PC-9 (cell line): ENCODE measurements around the gene WFDC12. TPM values are rescaled to one million over a fixed set of nuclear protein-coding genes. Genes with fewer than 3 reads are reported as not detected.

ENCODE experiments used
- BruUV-seq: library from RNA; stranded (reverse); fragments of 400-500 nt; replicated peaks from 2 replicates; lab custom pipeline; 2021; lab: Mats Ljungman, UMichigan
- CTCF ChIA-PET: fragments of 300-600 bp; sonication (Branson Sonifier 250); formaldehyde crosslinking; loops from one replicate; lab custom pipeline; 2022; ENCODE audit warnings: antibody characterized with exemption; lab: Charles Lee
- POLR2A ChIA-PET: fragments of 300-600 bp; sonication (Branson Sonifier 250); formaldehyde crosslinking; loops from one replicate; lab custom pipeline; 2022; ENCODE audit warnings: antibody characterized with exemption; ENCODE audit not compliant: unreplicated experiment; lab: Charles Lee
- DNase-seq, 2 experiments: peaks; one replicate each; pipeline versions ENCODE4 v3.0.0 to v3.0.0-alpha.2; 2015 to 2022; ENCODE audit warnings: mixed read lengths in 1 of 2
- H2AFZ ChIP-seq: fragments of 200-600 bp; sonication (generic); 2 replicates; pipeline ENCODE4 v1.8.1; 2017; ENCODE audit warnings: antibody characterized with exemption
- H3F3A ChIP-seq: fragments of 200-600 bp; sonication (generic); 2 replicates; pipeline ENCODE4 v1.8.1; 2017; ENCODE audit warnings: antibody characterized with exemption, mild to moderate bottlenecking, low read depth; ENCODE audit not compliant: insufficient read depth
- H3K27ac ChIP-seq: fragments of 200-600 bp; sonication (generic); 2 replicates; pipeline ENCODE4 v1.6.1; 2016; ENCODE audit warnings: mixed run types
- H3K27me3 ChIP-seq: fragments of 200-600 bp; sonication (generic); 2 replicates; pipeline ENCODE4 v1.6.1; 2016; ENCODE audit warnings: low read depth, mixed run types; ENCODE audit not compliant: insufficient read depth
- H3K36me3 ChIP-seq: fragments of 200-600 bp; sonication (generic); 2 replicates; pipeline ENCODE4 v1.6.1; 2016; ENCODE audit warnings: low read depth, mixed run types
- H3K4me1 ChIP-seq: fragments of 200-600 bp; sonication (generic); replicated peaks from 2 replicates; pipeline ENCODE4 v1.6.1; 2016; ENCODE audit warnings: mixed run types; ENCODE audit not compliant: insufficient read depth
- H3K4me2 ChIP-seq: fragments of 200-600 bp; sonication (generic); 2 replicates; pipeline ENCODE4 v1.6.1; 2017; ENCODE audit warnings: mixed run types
- H3K4me3 ChIP-seq: fragments of 200-600 bp; sonication (generic); 2 replicates; pipeline ENCODE4 v1.6.1; 2016; ENCODE audit warnings: mixed run types
- H3K79me2 ChIP-seq: fragments of 200-600 bp; sonication (generic); 2 replicates; pipeline ENCODE4 v1.6.1; 2017; ENCODE audit warnings: low read depth, mixed run types
- H3K9me2 ChIP-seq: fragments of 200-600 bp; sonication (generic); 2 replicates; pipeline ENCODE4 v1.8.1; 2017; ENCODE audit warnings: mild to moderate bottlenecking; ENCODE audit not compliant: insufficient read depth
- H3K9me3 ChIP-seq: fragments of 200-600 bp; sonication (generic); 2 replicates; pipeline ENCODE4 v1.8.1; 2016; ENCODE audit warnings: low read depth; ENCODE audit not compliant: insufficient read depth
- H4K20me1 ChIP-seq: fragments of 200-600 bp; sonication (generic); 2 replicates; pipeline ENCODE4 v1.8.1; 2017; ENCODE audit not compliant: insufficient read depth
- EZH2 ChIP-seq: fragments of 200-600 bp; sonication (generic); IDR thresholded peaks from 2 replicates; pipeline ENCODE4 v1.8.0; 2017; ENCODE audit warnings: antibody characterized with exemption, low read depth
- intact Hi-C: fragments of 100-400 bp; cut with micrococcal nuclease; formaldehyde crosslinking; loops from one replicate; pipeline ENCODE4 v1.10.0; 2022; ENCODE audit not compliant: unreplicated experiment
- total RNA-seq: library from RNA; stranded (reverse); gene quantifications from 2 replicates; pipeline ENCODE4 v1.2.3, GENCODE V29; 2021
- TF ChIP-seq, protein P1 (sequence below): fragments of 200-600 bp; sonication (generic); conservative IDR thresholded peaks from 2 replicates; pipeline ENCODE4 v1.6.1; 2017; ENCODE audit warnings: mixed run types, antibody characterized with exemption, mild to moderate bottlenecking, moderate library complexity

Gene WFDC12
- total RNA-seq, 1 experiment from 2014 or later, result not detected

DNA sequence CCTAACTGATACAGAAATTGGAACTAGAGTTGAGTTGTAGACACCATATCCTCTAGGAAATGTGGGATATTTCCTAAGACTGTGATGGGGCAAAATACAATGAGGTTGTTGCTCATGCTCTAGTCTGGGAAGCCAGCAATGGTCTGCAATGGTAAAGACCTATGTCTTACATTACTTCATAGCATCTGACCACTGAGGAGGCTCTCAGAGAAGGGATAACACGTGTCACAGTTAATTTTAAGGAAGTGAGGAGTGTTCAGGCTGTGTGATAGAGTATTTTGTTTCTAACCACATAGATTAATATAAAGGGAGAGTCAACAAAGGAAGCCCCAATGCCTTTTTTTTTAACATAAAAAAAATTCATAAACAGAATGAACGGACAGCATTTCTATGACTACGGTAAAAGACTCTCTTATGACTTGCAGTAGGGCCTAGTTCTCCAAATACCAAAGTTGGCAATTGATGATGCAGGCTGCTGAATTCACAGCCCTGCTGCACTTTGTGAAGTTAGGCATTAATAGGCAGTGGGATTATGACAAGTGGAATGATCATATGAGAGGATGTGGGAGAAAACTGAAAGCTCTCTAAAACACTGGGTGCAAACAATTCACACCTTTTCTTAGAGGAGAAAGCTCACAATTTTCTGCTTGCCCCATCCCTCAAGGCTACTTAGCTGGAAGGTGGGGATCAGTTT, 37.0 kb downstream of the WFDC12 start:
- no peaks in the 10 kb centered on the region for H3K79me2 ChIP-seq
- no peaks in the 10 kb centered on the region for H3K9me3 ChIP-seq
- no peaks in the 10 kb centered on the region for H3K36me3 ChIP-seq
- DNase-seq, result peak in 1 of 2 experiments; percentile 10
- intact Hi-C loops, result no loop called here
- H4K20me1 ChIP-seq, result no peaks in the 10 kb centered on the region
- no peak overlapping the region for H2AFZ ChIP-seq
- H3K4me2 ChIP-seq, result peak overlapping the region; percentile 23; the same call in 1 of the 2 replicates
- H3K4me3 ChIP-seq, result no peak overlapping the region
- no TSS peak for BruUV-seq
- no peak for TF ChIP-seq EZH2
- TF ChIP-seq, protein P1, sequence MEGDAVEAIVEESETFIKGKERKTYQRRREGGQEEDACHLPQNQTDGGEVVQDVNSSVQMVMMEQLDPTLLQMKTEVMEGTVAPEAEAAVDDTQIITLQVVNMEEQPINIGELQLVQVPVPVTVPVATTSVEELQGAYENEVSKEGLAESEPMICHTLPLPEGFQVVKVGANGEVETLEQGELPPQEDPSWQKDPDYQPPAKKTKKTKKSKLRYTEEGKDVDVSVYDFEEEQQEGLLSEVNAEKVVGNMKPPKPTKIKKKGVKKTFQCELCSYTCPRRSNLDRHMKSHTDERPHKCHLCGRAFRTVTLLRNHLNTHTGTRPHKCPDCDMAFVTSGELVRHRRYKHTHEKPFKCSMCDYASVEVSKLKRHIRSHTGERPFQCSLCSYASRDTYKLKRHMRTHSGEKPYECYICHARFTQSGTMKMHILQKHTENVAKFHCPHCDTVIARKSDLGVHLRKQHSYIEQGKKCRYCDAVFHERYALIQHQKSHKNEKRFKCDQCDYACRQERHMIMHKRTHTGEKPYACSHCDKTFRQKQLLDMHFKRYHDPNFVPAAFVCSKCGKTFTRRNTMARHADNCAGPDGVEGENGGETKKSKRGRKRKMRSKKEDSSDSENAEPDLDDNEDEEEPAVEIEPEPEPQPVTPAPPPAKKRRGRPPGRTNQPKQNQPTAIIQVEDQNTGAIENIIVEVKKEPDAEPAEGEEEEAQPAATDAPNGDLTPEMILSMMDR, result no peak
- CTCF ChIA-PET, result no interaction called here
- H3F3A ChIP-seq, result no peaks in the 10 kb centered on the region; the same call in none of the 2 replicates
- POLR2A ChIA-PET, result no interaction called here
- no peaks in the 10 kb centered on the region for H3K9me2 ChIP-seq
- peak overlapping the region; percentile 35 for H3K27ac ChIP-seq
- H3K4me1 ChIP-seq, result peaks cover 14% of the 10 kb centered on the region
- no peaks in the 10 kb centered on the region for H3K27me3 ChIP-seq

DNA sequence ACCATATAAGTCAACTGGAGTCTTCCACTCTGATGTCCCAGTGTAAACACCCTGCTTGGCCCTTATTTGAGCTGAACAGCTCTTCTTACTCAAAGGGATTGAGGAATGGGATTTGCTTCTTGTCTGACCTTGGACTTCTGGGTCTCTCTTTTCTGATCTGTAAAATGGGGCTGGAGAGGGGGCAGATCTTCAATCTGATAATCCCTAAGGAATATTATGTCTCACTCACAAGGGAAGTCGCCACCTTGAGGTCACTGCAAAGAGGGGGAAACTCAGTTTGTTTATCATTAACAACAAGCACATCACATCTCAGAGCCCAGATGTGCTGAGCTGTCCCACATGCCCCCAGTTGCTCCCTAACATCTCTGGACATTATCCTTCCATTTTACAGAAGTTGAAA, 38.4 kb downstream of the WFDC12 start:
- no peak for DNase-seq
- Histone ChIP-seq H3K9me3 (no peaks in the 10 kb centered on the region), H3F3A (no peaks in the 10 kb centered on the region; the same call in none of the 2 replicates), H3K9me2 (no peaks in the 10 kb centered on the region), H3K36me3 (peaks cover 7% of the 10 kb centered on the region; the same call in 1 of the 2 replicates), H3K79me2 (no peaks in the 10 kb centered on the region), H3K4me1 (peaks cover 14% of the 10 kb centered on the region), H3K4me2 (no peak overlapping the region), H4K20me1 (no peaks in the 10 kb centered on the region), H3K4me3 (no peak overlapping the region), H3K27ac (no peak overlapping the region), H3K27me3 (no peaks in the 10 kb centered on the region), H2AFZ (no peak overlapping the region)
- intact Hi-C loops, result no loop called here
- TF ChIP-seq, protein P1, result no peak
- no peak for TF ChIP-seq EZH2
- no TSS peak for BruUV-seq
- CTCF ChIA-PET, result interaction anchor here (0.6 kb wide), 1 partner anchor 54 kb away, joined by 4 read pairs; no protein-coding TSS in a partner anchor
- POLR2A ChIA-PET, result no interaction called here

DNA sequence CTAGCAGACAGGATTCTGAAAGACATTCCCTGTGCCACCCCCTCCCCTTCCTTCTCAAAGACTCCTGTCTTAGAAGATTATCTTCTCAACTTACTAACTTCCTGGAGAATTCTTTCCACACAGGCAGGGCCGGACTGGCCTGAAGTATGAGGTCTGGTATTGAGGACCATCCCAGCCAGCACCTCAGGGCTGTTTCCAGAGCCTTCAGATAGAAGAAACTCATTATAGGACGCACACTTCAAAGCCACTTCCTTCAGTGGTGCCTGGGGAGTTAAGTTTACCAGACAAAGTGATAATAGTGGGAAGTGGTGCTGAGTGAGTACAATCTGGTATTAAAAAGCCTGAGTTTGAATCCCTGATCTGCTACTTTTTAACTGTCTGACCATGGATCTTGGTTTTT, 39.0 kb downstream of the WFDC12 start:
- intact Hi-C loops, result no loop called here

More for the DNA sequence above, 39.0 kb downstream of the WFDC12 start:
- Histone ChIP-seq H3K9me3 (no peaks in the 10 kb centered on the region), H3K36me3 (peaks cover 7% of the 10 kb centered on the region; the same call in 1 of the 2 replicates), H3K4me2 (no peak overlapping the region), H3F3A (no peaks in the 10 kb centered on the region; the same call in none of the 2 replicates), H3K79me2 (no peaks in the 10 kb centered on the region), H3K4me3 (no peak overlapping the region), H3K9me2 (no peaks in the 10 kb centered on the region), H3K4me1 (peaks cover 14% of the 10 kb centered on the region), H4K20me1 (no peaks in the 10 kb centered on the region), H2AFZ (no peak overlapping the region), H3K27ac (no peak overlapping the region), H3K27me3 (no peaks in the 10 kb centered on the region)
- ChIA-PET POLR2A (no interaction called here), CTCF (interaction anchor here (0.6 kb wide), 1 partner anchor 54 kb away, joined by 4 read pairs; no protein-coding TSS in a partner anchor)
- TF ChIP-seq, protein P1, result no peak
- TF ChIP-seq EZH2, result no peak
- no peak for DNase-seq
- no TSS peak for BruUV-seq
